BJ (cell line): ENCODE data around the gene RHOB. TPM values are rescaled to one million over a fixed set of nuclear protein-coding genes. Genes with fewer than 3 reads are reported as not detected.
A peak's percentile ranks its signal among the peaks of the same experiment; 100 is the strongest.

Source experiments
- CTCF ChIA-PET: fragments of 350-600 bp; formaldehyde crosslinking; extraction: SDS; loops from one replicate; lab custom pipeline; 2021; ENCODE audit warnings: antibody characterized with exemption, inconsistent platforms; lab: Yijun Ruan, JAX
- POLR2A ChIA-PET: fragments of 300-600 bp; sonication (Branson Sonifier 250); formaldehyde crosslinking; extraction: SDS; loops from one replicate; lab custom pipeline; 2021; ENCODE audit warnings: antibody characterized with exemption; lab: Charles Lee
- DNase-seq: peaks from one replicate; pipeline ENCODE4 v3.0.0-alpha.2; 2011; ENCODE audit warnings: low read depth
- H3K27me3 ChIP-seq: 2 replicates; pipeline ENCODE4 v1.6.0; 2011; ENCODE audit warnings: low read length; ENCODE audit not compliant: control insufficient read depth, insufficient read depth
- H3K36me3 ChIP-seq: 2 replicates; pipeline ENCODE4 v1.5.1; 2011; ENCODE audit warnings: low read length; ENCODE audit not compliant: control insufficient read depth, insufficient read depth
- H3K4me3 ChIP-seq: 2 replicates; pipeline ENCODE4 v1.5.1; 2011; ENCODE audit warnings: low read depth, mild to moderate bottlenecking, control low read depth, low read length
- CTCF ChIP-seq: IDR thresholded peaks from 2 replicates; pipeline ENCODE4 v1.5.1; 2011; ENCODE audit warnings: low read depth, mild to moderate bottlenecking, control low read depth, inconsistent platforms, low read length, moderate library complexity; ENCODE audit not compliant: insufficient read depth
- polyA plus RNA-seq: library from polyadenylated mRNA; depleted of rRNA; stranded (reverse); fragments of >200 nt; gene quantifications from 2 replicates; pipeline ENCODE4 v1.2.3, GENCODE V29; 2011

RHOB gene
- polyA plus RNA-seq, 1 experiment: 87.2 TPM

DNA sequence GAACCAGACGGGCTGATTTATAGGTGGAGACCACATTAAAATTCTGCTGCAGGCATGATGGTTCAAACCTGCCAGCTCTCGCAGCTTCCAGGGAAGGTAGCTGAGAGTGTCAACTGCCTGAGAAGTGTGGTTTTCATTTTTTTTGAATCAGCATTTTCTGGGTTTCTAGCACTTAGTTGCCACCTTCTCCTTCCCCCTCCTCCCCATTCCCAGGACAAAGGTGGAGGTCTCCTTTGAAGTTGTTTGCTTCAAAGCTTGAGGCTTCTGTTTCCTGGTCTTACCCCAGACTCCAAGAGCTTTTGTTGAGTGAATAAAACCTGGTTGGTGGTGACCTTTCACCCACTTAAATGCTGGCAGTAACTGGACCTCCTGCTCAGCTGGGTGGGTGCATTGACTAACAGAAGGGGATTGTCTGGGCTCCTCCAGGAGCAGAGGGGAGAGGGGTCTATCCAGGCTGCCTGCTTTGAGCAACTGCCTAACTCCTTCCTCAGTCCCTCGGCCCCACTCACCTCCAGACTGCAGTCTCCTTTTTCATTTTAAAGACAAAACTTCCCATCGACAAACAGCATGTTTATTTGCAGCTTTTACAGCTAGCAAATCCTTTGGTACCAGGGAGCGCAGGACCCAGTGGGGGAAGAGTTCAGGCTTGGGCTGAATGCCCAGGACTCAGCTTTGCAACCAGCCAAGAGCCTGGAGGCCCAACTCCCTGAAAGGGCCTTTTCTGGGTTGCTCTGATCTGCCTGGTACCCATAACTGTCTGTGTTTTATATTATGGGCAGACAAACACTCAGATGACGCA is 3.5 kb downstream of the RHOB start:
- CTCF ChIA-PET: interaction anchor here (0.7 to 7.4 kb wide), 8 partner anchors 11 to 192 kb away, joined by 3 to 72 read pairs (median 7); no protein-coding TSS in a partner anchor

DNA sequence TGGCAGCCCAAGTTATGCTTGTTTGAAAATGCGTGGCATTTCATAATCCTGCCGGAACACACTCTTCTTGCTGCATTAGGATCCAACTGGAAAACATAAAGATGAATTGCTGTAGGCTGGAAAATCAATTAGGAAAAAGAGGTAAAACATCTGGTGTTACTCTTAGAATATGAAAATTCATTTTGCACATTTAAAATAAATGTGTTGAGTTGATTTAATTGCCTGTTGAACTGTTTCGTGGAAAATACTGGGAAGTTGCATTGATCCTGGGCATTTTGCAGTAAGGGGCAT is 4.1 kb downstream of the RHOB start:
- peaks cover 6% of the 10 kb centered on the region for H3K36me3 ChIP-seq
- DNase-seq: no peak
- H3K27me3 ChIP-seq: no peaks in the 10 kb centered on the region
- no peak for TF ChIP-seq CTCF
- ChIA-PET CTCF (interaction anchor here (1.1 to 7.4 kb wide), 7 partner anchors 11 to 192 kb away, joined by 3 to 72 read pairs (median 9); no protein-coding TSS in a partner anchor), POLR2A (no interaction called here)
- H3K4me3 ChIP-seq: no peak overlapping the region

More for the DNA sequence above, 3.5 kb downstream of the RHOB start:
- no peak for TF ChIP-seq CTCF
- DNase-seq: peak; percentile 67
- POLR2A ChIA-PET: interaction anchor here (0.5 to 0.6 kb wide), 2 partner anchors 39 to 649 kb away, joined by 4 to 15 read pairs; no protein-coding TSS in a partner anchor
- Histone ChIP-seq H3K36me3 (peaks cover 6% of the 10 kb centered on the region), H3K27me3 (no peaks in the 10 kb centered on the region), H3K4me3 (peak overlapping the region; percentile 3)

DNA sequence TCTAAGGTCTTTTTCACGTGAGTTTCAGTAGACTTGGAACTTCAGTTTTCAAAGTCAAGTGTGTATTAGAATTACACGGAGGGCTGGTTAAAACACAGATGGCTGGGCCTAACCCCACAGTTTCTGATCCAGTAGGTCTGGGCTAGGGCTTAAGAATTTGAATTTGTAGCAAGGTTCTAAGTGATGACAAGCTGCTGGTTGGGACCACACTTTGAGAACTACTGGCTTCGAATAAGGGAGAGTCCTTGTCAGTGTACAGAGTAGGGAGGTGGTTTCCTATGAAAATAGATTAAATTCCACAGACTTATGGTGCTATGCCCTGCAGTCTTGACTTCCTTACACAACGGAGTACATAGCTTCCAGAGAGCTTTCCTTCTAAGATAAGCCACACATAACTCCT is 4.5 kb downstream of the RHOB start:
- Histone ChIP-seq H3K27me3 (no peaks in the 10 kb centered on the region), H3K4me3 (no peak overlapping the region), H3K36me3 (peaks cover 6% of the 10 kb centered on the region)
- ChIA-PET POLR2A (interaction anchor here (1.2 kb wide), 1 partner anchor 166 kb away, joined by 3 read pairs; no protein-coding TSS in a partner anchor), CTCF (interaction anchor here (1.1 to 7.4 kb wide), 5 partner anchors 29 to 190 kb away, joined by 3 to 72 read pairs (median 9); no protein-coding TSS in a partner anchor)
- no peak for DNase-seq
- no peak for TF ChIP-seq CTCF

GRCh38 chr2:20451761-20452499 is 5.1 kb downstream of the RHOB start:
- Histone ChIP-seq H3K36me3 (peaks cover 6% of the 10 kb centered on the region), H3K4me3 (no peak overlapping the region), H3K27me3 (no peaks in the 10 kb centered on the region)
- no peak for DNase-seq
- ChIA-PET CTCF (interaction anchor here (1.1 to 7.4 kb wide), 5 partner anchors 30 to 190 kb away, joined by 3 to 72 read pairs (median 9); no protein-coding TSS in a partner anchor), POLR2A (interaction anchor here (1.2 kb wide), 1 partner anchor 165 kb away, joined by 3 read pairs; no protein-coding TSS in a partner anchor)
- no peak for TF ChIP-seq CTCF
